ENCODE results near the gene CHPT1.

DNA sequence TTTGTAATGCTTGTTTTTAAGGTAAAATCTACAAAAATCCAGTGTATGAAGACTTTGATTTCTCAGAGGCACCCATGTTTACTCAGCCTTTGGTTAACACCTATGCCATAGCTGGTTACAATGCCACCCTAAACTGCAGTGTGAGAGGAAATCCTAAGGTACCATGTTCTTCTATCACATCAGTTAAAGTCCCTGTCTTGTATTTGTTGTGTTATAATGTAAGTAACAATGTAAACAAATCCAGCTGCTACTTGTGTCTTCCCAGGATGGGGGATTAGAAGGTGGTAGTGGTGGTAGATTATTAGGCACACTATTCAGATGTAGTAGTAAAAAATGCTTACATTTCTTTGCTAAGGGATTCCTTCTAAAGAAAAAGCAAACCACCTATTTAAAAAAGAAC is 19.4 kb upstream of the CHPT1 start:
- TF ChIP-seq, protein P1, sequence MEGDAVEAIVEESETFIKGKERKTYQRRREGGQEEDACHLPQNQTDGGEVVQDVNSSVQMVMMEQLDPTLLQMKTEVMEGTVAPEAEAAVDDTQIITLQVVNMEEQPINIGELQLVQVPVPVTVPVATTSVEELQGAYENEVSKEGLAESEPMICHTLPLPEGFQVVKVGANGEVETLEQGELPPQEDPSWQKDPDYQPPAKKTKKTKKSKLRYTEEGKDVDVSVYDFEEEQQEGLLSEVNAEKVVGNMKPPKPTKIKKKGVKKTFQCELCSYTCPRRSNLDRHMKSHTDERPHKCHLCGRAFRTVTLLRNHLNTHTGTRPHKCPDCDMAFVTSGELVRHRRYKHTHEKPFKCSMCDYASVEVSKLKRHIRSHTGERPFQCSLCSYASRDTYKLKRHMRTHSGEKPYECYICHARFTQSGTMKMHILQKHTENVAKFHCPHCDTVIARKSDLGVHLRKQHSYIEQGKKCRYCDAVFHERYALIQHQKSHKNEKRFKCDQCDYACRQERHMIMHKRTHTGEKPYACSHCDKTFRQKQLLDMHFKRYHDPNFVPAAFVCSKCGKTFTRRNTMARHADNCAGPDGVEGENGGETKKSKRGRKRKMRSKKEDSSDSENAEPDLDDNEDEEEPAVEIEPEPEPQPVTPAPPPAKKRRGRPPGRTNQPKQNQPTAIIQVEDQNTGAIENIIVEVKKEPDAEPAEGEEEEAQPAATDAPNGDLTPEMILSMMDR (IDR thresholded peaks at IDR 0.05): no peak
- no peak for TF ChIP-seq POLR2A (IDR thresholded peaks at IDR 0.05)
